HG03469 (cell line): ENCODE results near the gene ITPR2.

Experiments
- ATAC-seq: cut with Tn5 transposase; IDR thresholded peaks from one replicate; pipeline ENCODE4 v1.9.1; 2021; ENCODE audit warnings: mild to moderate bottlenecking, moderate library complexity, moderate number of reproducible peaks; ENCODE audit not compliant: unreplicated experiment

Gene ITPR2

DNA sequence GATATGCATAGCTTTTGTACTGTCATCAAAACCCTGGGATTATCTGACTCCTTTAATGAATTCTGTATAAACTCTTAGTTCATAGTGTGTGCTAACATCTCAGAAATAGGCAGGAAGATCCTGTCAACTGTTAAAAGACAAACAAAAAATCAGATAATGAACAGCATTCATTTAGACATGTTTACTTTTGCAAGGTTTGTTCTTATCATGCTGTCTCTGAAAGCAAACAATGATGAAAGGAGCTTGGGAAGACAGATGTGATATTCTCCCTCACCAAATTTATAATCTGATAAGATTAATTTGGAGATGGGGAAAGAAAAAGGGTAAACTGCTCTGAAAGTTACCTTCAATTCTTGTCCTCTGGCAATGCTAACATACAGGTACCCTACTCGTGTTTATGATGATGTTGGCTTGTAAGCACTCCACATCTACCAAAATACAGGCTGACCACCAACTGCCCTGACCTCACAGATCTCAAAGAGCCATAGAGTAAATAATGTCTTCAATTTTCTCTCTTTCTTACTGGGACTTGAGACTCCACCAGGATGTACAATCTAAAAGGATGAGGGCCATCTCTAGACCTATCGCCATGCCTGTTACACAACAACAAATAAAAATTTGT is 403.8 kb downstream of the ITPR2 start:
- ATAC-seq, result no peak

DNA sequence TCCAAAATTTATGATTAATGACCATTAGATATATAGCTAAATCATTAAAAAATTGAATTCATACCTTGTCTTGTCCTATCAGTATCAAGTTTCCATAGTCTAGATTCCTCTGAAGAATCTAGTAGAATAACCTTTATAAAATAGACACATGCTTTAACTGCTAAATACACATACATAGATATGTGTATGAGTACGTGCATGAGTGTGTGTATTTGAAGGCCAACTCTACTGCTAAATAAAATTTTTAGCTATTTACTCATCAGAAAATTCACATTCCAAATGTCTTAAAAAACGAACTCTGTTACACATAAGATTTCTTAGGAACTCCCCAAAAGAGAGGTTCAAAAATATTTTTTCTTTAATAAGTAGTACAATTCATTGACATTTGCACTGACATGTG is 404.6 kb downstream of the ITPR2 start:
- no peak for ATAC-seq

DNA sequence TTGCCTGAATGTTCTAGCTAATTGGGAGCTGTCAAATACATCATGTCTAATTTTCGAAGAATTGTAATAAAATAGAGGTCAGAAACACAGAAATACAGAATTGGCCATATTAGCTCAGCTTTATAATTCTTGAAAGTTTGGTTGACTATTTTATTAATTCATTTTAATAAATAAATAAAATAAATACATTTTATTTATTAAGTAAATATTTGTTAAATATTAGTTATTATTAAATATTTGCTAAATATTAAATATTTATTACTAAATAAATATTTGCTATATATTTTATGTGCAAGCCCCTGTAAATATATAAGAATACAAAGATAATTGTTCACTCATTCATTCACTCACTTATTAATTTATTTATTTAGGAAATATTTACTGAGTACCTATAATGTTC is 406.3 kb downstream of the ITPR2 start:
- no peak for ATAC-seq

DNA sequence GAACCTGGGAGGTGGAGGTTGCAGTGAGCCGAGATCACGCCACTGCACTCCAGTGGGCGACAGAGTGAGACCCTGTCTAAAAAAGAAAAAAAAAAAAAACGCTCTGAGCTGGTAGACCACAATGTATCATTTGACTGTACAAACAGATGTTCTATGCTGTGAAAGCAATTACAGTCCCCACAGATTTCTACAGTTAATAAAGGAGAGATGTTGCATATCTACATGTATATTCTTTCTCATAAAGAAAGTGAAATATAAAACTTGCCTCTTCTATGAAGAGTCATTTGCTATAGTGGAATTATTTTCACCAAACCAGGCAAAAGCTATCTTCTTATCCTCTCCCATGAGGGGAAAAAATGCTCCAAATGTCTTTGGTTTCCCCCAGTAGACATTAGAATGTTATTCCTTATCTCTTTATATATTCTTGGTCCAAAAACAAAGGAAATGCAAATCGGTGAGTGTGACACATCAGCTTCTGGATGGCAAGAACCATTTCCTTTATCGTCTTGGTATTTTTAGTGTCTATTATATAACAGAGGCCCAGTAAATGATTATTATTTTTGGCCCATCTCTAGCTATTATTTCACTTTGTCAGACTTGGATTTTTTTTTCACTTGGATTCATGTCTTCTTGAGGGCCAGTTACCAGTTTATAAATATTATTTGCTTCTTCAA is 407.3 kb downstream of the ITPR2 start:
- ATAC-seq, result peak; percentile 64

DNA sequence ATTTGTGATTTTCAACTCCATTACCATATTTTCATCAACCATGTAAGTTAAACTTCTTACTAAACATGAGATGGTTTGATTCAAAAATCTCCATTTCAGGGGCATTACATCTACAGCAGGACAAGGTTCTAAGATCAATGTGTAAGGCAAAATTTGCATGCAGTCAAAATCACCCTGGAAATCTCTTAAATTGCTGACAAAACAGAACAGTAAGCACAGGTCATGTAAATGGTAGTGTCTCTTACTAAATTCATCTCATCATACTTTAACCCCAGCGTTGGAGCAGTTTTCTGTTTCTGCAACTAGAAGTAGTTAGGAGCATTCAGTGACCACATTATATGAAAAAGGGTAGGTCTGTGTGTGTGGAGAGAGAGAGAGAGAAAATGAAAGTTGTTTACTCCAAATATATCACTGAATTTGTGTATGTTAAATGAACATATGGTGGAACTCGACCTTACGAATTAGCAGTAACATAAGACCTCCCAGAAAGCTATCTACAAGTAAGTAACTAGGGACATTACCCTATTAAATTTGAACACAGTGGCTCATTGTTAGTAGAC is 410.1 kb downstream of the ITPR2 start:
- ATAC-seq, result no peak

DNA sequence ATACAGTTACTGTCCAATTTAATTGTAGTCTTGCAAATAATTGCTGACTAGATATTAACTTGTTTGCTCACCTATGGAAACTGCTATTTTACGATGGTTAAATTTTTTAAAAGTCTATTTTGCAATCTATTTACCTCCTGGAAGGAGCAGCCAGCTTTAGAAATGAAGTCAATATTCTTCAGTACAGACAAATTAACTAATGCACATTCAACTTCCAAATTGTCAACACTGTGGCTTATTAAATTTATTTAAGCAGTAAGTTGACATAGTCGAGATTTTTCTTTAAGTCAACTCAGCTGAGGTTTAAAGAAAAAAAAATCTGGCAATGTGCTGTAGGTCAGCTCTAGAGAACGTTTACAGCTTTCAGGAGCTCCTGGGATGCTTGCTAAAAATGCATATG is 416.4 kb downstream of the ITPR2 start:
- ATAC-seq, result no peak

DNA sequence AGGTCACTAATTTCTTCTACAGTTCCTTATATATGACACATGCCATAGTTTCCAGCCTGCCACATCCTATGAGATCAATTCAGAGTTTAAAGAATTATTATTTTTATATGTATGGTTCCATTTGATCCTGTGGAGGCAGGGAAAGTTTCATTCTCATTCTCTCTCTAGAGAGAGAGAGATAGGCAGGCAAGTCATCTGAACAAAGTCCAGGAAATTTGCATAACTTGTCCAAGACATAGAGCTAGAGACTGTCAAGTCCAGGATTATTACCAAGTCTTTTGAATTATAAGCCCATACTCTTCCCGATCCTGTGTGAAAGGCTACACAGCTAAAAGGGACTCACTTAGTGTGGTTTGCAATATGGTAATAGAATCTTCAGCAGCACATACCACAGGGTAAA is 422.3 kb downstream of the ITPR2 start:
- no peak for ATAC-seq

DNA sequence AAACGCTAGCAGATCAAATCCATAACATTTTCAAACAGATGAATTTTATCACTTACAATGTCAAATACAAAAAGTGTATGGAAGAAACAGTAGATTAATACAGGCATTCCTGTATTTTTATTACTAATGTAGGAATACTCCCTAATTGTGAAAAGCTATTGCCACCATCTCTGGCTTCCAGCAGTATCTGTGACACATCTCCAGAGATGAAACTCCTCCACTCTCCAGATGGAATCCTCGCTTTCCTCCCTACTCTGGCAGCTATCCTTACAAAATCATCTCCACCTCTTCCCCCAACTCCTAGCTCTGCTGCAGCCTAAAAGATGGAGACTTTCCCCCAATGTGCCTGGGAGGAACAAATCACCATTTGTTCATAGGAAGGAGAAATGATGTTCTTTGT is 426.2 kb downstream of the ITPR2 start:
- no peak for ATAC-seq

DNA sequence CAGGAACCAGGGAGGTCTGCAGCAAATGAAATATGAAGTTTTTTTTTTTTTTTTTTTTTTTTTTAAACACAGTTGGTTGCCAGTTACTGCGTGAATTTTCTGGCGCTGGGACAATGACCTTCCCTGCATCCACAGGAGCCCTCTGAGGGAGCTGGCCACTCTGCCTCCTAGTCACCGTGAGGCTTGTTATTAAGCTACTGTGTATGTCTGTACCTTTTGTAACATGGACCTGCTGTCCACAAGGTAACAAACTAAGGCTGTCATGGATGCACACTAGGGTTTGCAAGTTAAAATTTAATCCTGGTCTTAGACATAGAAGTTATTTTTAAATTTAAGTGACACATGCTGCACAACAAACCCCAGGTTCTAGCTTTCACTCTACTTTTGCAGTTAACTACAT is 426.6 kb downstream of the ITPR2 start:
- ATAC-seq, result no peak

DNA sequence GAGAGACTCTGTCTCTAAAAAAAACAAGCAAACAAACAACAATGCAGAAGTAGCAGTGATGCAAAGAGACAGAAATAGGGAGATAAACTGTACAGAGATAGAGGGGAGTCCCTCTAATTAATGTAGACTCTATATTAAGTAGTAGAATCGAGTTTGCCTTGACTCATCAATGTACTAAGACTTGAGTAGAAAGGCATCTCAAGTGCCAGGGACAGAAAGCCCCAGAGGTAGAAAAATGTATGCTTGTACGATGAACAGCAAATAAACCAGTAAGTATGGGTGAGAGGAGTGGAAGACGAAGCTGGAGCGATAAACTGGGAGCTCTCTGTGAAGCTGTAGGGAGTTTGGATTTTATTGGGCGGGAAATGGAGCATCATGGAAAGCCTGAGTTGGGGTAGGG is 429.4 kb downstream of the ITPR2 start:
- no peak for ATAC-seq

DNA sequence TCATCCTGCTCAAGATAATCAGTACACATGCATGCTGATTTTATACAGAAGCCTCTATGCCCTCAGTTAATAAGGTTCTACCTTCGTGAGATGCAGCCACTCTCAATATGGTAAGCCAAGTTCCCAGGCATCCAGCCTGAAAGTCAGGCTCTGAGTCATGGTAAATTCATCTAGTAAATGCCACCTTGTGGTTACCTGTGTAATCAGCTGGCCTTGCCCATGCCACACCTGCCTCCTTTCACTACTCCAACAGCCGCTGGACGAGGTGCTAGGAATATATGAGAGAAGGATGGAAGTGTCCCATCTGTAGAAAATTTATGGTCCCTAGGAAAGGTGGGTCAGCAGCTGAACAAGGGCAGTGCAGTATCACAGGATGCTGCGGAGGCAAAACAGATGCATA is 430.3 kb downstream of the ITPR2 start:
- no peak for ATAC-seq

DNA sequence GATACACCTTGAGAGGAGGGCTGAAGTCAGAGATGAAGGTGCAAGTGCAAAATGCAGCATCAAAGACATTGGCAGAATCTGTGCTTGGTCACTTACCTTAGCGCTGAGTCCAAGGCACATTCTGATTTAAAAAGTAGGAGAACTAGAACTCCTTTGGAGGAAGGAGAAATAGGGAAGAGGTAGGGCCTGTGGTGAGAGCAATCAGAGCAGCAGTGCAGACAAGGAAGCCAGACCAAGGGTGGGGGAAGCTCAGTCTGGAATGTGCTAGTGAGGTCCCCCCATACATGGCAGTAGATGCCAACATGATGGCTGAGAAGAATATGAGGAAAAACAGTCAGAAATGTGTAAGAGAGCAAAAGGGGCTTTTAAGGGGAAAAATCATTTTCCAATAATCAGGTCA is 431.1 kb downstream of the ITPR2 start:
- no peak for ATAC-seq

DNA sequence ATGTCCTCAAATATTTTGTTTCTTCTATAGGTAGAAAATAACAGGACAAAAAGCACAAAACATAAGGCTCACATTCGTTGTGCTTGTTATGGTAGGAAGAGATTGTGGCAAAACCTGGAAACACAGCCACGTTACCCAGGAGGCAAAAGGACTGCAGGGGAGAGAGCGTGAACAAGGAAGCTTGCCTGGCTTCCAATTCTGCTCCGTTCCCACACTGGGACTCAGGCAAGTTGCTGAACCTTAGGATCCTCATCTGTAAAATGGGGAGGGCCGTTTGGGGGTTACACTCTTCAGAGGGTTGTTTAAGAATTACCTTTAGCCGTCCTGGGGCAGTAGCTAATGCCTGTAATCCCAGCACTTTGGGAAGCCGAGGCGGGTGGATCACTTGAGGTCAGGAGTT is 432.4 kb downstream of the ITPR2 start:
- no peak for ATAC-seq

DNA sequence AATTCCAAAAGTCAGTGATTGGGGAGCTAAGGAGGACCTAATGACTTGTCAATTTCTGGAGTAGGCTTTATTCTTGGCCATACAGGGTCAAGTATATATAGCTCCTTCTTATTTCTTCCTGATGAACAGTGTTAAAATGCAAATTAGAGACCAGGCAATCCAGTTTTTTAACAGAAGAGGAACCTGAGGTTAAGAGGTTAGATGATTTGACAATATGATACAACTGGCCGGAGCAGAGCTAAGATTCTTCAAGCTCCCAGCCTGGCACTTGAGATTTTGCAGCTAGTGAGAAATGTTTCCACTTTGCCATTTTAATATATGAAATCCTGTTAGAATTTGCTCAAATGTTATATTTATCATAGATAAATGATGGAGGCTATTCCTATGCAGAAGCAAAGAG is 433.6 kb downstream of the ITPR2 start:
- ATAC-seq, result no peak

DNA sequence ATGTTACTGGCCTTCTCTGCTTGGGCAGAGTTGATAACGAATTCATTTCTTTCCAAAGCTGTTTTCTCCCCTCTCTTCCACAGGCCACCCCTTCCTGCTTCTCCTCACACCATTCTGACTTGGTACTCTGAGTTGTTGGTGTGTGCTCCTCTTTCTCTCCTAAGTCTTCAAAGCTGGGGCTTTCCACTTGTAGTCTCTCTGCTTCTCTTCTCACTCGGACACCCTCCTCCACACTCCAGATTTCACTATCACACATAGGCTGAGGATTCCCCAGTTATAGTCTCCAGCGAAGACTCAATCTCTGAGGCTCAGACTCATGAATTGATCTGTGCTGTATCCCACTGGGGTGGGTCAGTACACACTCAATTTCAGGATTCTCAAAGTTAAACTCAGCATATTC is 436.6 kb downstream of the ITPR2 start:
- ATAC-seq, result no peak

DNA sequence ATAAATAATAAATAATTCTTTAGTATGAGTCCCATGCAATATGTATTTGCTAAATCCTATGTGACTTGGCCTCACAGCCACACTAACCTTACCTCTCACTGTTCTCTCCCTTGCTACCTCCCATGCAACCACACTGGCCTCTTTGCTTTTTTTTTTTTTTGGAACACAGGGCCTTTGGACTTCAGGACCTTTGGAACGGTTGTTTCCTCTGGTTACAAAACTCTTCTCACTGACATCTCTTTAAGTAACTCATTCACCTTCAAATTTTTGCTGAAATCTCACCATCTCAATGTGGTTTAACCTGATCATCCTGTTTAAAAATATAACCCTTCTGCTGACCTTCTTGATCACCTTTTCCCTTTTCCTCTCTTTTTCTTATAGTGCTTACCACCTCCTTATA is 443.7 kb downstream of the ITPR2 start:
- no peak for ATAC-seq

DNA sequence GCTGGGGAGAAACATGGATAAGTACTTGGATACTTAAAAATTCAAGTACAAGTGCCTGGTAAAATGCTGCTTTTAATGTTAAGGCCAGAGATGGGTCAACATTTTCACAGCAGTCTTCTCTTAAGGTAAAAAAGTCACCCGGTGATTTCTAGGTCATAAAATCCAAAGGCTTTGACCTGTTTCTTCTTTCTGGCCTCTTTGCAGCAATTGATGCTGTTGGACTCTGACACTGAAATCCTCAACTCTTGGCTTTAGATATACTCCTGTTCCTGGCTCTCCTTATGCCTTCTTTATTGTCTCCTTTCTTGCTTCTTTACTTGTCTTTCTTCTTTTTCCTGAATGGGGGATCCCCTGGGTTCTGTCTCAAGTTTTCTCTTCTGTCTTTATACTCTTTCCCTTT is 448.5 kb downstream of the ITPR2 start:
- no peak for ATAC-seq

DNA sequence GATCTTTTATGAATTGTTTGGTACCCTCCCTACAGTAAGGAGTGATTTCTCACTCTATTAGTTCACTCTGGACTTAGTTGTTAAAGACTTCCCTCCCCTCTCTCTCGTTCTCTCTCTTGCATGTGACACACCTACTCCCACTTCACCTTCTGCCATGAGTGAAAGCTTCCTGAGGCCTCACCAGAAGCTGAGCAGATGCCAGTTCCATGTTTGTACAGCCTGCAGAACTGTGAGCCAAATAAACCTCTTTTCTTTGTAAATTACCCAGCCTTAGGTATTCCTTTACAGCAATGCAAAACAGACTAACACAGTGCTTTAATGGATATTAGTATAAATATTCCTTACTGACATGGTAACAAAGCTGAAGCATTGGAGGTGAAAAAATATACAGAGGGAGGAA is 450.0 kb downstream of the ITPR2 start:
- no peak for ATAC-seq

DNA sequence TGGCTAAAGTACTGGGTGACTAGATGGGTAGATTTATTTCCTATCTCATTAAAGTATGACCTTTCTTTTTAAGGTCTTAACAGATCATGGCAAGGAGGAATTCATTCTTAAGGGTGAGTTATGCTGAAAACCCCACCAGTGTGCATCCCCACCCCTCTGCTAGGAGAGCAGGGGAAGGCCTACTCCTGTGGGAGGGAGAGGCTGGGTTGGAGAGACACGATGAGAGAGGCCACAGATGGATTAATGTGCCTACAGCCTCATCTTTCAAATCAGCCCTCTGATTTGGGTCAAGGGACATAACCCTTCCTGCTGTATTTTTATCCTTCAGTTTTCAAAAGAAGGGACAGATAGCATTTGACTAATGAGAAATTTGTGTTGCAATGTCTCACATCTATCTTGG is 452.1 kb downstream of the ITPR2 start:
- ATAC-seq, result no peak

DNA sequence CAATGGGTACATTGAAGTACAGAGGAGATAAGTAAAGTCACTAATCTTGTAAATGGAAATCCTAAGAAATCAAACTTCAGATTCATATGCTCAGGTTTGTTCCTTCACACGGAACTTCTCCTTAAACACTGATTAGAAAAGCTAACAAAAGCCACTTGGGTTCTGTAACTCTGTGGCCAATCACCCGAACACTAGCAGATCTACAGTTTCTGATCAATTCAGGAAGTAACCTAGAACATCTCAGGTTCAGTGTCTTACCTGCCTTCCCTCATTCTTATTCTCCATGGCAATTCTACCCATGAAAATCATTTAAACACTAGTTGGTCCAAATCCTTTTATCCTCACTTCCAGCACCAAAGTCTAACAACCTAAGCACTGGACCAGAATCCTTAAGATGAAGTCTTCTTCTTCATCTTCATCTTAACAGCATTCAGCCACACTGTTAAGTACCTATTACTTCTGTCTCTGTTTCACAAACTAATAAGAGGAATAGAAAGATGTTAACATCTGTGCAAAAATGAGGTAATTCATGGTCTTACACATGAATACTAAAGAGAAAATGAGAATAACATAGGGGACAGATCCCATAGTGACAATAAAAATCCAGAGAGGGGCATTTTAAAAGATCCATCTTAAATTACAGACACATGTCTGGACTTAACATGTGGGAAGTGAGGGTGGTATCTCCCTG is 453.1 kb downstream of the ITPR2 start:
- no peak for ATAC-seq

DNA sequence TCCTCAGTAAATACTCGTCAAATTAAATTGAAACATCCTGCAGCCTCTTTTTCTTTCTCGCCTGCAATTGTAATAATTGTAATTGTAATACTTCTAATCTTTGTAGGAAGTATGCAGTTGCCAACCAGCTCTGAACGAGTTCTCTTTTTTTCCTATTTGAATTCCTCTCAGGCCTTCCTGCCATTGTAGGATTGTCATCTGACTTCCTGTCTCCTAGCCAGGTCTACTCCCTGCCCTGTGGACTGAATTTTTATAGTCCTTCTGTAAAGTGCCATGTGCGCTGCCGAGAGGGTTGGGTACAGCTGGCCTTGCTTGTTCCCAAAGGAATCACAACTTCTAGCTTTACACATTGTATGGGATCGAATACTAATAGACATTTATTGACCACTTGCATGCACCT is 454.3 kb downstream of the ITPR2 start:
- ATAC-seq, result no peak
